Activated B cell treated with CpG ODN at 0.5 μM for 24 hours (primary cell): ENCODE measurements around the gene SPECC1L. TPM values are rescaled to one million over a fixed set of nuclear protein-coding genes. Genes with fewer than 3 reads are reported as not detected.
A peak's percentile ranks its signal among the peaks of the same experiment; 100 is the strongest.

Experiments used
- ATAC-seq: fragments of 200-7000 bp; cut with Tn5 transposase; one replicate; pipeline ENCODE4 v1.10.0; 2021; ENCODE audit warnings: low read depth, mild to moderate bottlenecking, moderate library complexity
- CTCF ChIA-PET: fragments of 350-600 bp; sonication (Branson Sonifier 250); formaldehyde crosslinking; loops from one replicate; lab custom pipeline; 2021; ENCODE audit warnings: antibody characterized with exemption; lab: Charles Lee
- POLR2A ChIA-PET: fragments of 350-600 bp; sonication (Branson Sonifier 250); formaldehyde crosslinking; loops from one replicate; lab custom pipeline; 2021; ENCODE audit warnings: antibody characterized with exemption; lab: Charles Lee
- DNase-seq: peaks from one replicate; pipeline ENCODE4 v3.0.0; 2022
- H3K27ac Mint-ChIP-seq: one replicate; pipeline ENCODE4 v1.8.0; 2020; ENCODE audit warnings: mixed read lengths
- H3K27me3 Mint-ChIP-seq: one replicate; pipeline ENCODE4 v1.8.0; 2021; ENCODE audit warnings: mixed read lengths
- H3K36me3 Mint-ChIP-seq: one replicate; pipeline ENCODE4 v1.8.0; 2021; ENCODE audit warnings: low read depth, mixed read lengths
- H3K4me1 Mint-ChIP-seq: one replicate; pipeline ENCODE4 v1.8.0; 2021; ENCODE audit warnings: mixed read lengths
- H3K4me3 Mint-ChIP-seq: one replicate; pipeline ENCODE4 v1.8.0; 2020; ENCODE audit warnings: mild to moderate bottlenecking, mixed read lengths
- H3K9me3 Mint-ChIP-seq: one replicate; pipeline ENCODE4 v1.8.0; 2020; ENCODE audit warnings: mixed read lengths
- intact Hi-C: fragments of 100-400 bp; cut with micrococcal nuclease; formaldehyde crosslinking; loops from one replicate; pipeline ENCODE4 v1.15.1; 2024
- total RNA-seq: library from RNA; stranded (reverse); gene quantifications from 2 replicates; pipeline ENCODE4 v1.2.3, GENCODE V29; 2022
- TF ChIP-seq, protein P1 (sequence below): fragments of 200-600 bp; IDR thresholded peaks from one replicate; pipeline ENCODE4 v1.8.0; 2022; ENCODE audit warnings: antibody characterized with exemption, mild to moderate bottlenecking

Gene SPECC1L
- total RNA-seq, 1 donor from 2014 or later: 59.0 TPM

DNA sequence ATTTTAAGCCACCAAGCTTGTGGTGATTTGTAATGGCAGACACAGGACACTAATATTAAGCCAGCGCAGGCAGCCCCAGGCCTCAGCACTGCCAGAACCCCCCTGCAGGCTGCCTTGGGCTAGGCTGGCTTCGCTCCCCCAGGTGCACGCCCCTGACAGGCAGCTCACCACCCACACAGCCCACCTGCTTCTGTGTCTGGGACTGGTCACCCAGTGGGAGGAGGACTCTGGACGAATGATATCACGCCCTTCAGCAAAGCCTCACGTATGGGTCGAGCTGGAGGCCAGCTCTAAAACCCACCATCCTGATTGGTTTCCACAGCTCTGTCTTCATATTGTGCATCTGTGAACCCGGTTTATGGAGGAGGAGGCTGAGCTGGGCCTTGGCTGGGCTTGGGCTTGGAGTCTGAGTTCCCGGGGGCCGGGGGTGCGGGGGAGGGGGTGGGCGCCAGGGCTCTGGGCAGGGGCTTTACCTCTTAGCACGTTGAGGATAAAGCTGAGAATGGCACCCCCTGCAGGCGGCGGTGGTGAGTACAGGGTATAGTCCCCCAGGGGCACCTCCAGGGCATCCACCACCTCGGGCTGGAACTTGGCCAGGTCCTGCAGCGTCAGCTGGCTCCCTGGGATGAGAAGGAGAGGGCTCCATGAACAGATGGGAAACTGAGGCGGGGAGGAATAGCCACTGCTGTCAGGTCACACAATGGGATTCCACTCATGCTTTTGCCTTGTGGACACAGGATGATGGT lies 39.5 kb upstream of the SPECC1L start:
- H3K4me1 Mint-ChIP-seq: no peaks in the 10 kb centered on the region
- CTCF ChIA-PET: interaction anchor here (0.7 to 2.2 kb wide), 6 partner anchors 10 to 98 kb away, joined by 3 to 9 read pairs (median 3); no protein-coding TSS in a partner anchor
- H3K36me3 Mint-ChIP-seq: no peaks in the 10 kb centered on the region
- intact Hi-C loops: loop anchor here (2.0 kb wide), 2 partner anchors 28 to 124 kb away; no protein-coding TSS in a partner anchor
- TF ChIP-seq, protein P1, sequence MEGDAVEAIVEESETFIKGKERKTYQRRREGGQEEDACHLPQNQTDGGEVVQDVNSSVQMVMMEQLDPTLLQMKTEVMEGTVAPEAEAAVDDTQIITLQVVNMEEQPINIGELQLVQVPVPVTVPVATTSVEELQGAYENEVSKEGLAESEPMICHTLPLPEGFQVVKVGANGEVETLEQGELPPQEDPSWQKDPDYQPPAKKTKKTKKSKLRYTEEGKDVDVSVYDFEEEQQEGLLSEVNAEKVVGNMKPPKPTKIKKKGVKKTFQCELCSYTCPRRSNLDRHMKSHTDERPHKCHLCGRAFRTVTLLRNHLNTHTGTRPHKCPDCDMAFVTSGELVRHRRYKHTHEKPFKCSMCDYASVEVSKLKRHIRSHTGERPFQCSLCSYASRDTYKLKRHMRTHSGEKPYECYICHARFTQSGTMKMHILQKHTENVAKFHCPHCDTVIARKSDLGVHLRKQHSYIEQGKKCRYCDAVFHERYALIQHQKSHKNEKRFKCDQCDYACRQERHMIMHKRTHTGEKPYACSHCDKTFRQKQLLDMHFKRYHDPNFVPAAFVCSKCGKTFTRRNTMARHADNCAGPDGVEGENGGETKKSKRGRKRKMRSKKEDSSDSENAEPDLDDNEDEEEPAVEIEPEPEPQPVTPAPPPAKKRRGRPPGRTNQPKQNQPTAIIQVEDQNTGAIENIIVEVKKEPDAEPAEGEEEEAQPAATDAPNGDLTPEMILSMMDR: no peak
- peak; percentile 84 for ATAC-seq
- POLR2A ChIA-PET: interaction anchor here (0.7 kb wide), 1 partner anchor 74 kb away, joined by 3 read pairs; no protein-coding TSS in a partner anchor
- H3K27me3 Mint-ChIP-seq: no peaks in the 10 kb centered on the region
- H3K4me3 Mint-ChIP-seq: no peak overlapping the region
- no peak overlapping the region for H3K27ac Mint-ChIP-seq
- no peaks in the 10 kb centered on the region for H3K9me3 Mint-ChIP-seq
- DNase-seq: peak; percentile 61

DNA sequence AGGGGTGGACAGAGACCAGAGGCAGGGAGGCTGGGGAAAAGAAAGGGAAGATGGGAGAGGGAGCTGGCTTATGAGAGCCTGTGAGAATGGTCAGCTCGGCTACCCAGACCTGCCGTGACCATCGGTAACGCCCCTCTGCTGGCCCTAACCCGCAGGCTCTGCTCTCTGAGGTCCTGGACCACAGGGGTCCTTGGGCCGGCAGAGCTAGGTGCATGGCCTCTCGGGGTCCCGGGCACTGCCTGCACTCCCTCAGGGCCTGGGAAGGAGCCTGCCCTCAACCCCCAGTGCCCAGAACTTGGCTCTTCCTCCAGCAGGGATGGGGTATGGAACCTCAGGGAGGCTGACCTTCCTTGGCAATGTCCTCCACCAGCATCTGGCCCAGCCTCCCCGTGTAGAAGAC lies 38.9 kb upstream of the SPECC1L start:
- intact Hi-C loops: loop anchor here (2.0 kb wide), 2 partner anchors 27 to 125 kb away; no protein-coding TSS in a partner anchor
- ATAC-seq: no peak
- Mint-ChIP-seq H3K27me3 (no peaks in the 10 kb centered on the region), H3K36me3 (no peaks in the 10 kb centered on the region), H3K4me3 (no peak overlapping the region), H3K4me1 (no peaks in the 10 kb centered on the region), H3K9me3 (no peaks in the 10 kb centered on the region), H3K27ac (no peak overlapping the region)
- TF ChIP-seq, protein P1: no peak
- no peak for DNase-seq
- CTCF ChIA-PET: interaction anchor here (1.1 to 2.2 kb wide), 2 partner anchors 11 to 42 kb away, joined by 3 to 9 read pairs; no protein-coding TSS in a partner anchor
- POLR2A ChIA-PET: interaction anchor here (1.0 kb wide), 1 partner anchor 75 kb away, joined by 3 read pairs; no protein-coding TSS in a partner anchor

DNA sequence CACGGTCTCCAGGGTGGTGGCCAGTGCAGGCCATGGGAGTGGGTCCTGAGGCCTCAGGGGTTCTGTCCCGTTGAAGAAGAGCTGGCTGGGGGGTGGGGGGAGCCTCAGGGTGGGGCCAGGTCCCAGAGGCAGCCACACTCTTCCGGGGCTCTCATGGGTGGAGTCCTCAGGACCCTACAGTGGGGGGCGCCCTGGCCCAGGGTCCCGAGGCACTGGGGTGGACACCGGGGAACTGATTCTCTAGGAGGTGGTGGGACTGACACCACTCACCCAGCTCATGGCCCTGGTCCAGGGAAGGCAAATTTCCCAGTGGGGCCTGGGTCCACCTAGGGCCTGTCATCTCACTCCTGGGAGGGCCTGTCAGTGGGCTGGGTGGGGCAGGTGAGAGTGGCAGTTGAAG lies 38.5 kb upstream of the SPECC1L start:
- Mint-ChIP-seq H3K36me3 (no peaks in the 10 kb centered on the region), H3K27me3 (no peaks in the 10 kb centered on the region), H3K4me3 (no peak overlapping the region), H3K4me1 (no peaks in the 10 kb centered on the region), H3K27ac (no peak overlapping the region), H3K9me3 (no peaks in the 10 kb centered on the region)
- ChIA-PET CTCF (interaction anchor here (2.2 kb wide), 1 partner anchor 42 kb away, joined by 9 read pairs; no protein-coding TSS in a partner anchor), POLR2A (interaction anchor here (1.0 kb wide), 1 partner anchor 75 kb away, joined by 3 read pairs; no protein-coding TSS in a partner anchor)
- no peak for DNase-seq
- intact Hi-C loops: no loop called here
- TF ChIP-seq, protein P1: no peak
- ATAC-seq: no peak

DNA sequence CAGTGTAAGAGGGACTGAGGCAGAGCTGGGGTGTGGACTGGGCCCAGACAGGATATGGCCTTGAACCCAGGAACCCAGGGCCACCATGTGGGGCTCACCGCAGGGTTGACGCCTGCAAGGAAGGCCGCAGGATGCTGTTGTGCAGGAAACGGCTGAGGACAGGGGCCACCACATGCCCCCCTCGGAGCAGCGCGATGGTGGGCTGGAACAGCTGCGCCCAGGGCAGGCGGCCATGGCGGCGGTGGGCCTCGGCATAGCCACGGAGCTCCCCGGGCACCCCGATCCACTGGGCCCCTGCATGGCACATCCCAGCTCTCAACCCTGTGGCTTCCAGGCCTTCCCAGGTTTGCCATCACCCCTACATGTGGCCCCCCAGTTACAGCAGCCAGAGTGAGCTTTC lies 37.9 kb upstream of the SPECC1L start:
- no peaks in the 10 kb centered on the region for H3K36me3 Mint-ChIP-seq
- DNase-seq (no peak), ATAC-seq (no peak)
- H3K9me3 Mint-ChIP-seq: no peaks in the 10 kb centered on the region
- intact Hi-C loops: no loop called here
- ChIA-PET CTCF (no interaction called here), POLR2A (no interaction called here)
- H3K4me3 Mint-ChIP-seq: no peak overlapping the region
- H3K4me1 Mint-ChIP-seq: no peaks in the 10 kb centered on the region
- TF ChIP-seq, protein P1: no peak
- H3K27me3 Mint-ChIP-seq: no peaks in the 10 kb centered on the region
- no peak overlapping the region for H3K27ac Mint-ChIP-seq

DNA sequence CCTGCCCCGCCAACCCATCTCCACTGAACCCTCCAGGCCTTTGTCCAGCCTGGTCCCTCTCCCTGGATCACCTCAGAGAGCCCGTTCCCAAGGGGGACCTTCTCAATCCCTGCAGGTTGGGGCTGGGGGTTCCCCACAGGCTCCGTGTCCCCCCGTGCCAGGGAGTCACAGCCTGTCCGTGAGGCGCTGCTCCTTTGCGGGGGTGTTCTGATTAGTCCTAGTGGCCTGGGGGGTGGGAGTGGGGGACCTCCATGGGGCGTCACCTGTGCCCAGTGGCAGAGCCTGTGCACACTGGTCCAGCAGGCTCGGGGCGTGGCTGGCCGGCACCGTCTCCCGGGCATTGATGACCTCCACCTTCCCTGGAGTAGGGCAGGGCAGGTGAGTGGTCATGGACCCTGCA lies 37.4 kb upstream of the SPECC1L start:
- ATAC-seq: no peak
- no peak overlapping the region for H3K27ac Mint-ChIP-seq
- TF ChIP-seq, protein P1: no peak
- POLR2A ChIA-PET: no interaction called here
- no peak overlapping the region for H3K4me3 Mint-ChIP-seq
- no peaks in the 10 kb centered on the region for H3K9me3 Mint-ChIP-seq
- CTCF ChIA-PET: no interaction called here
- no peaks in the 10 kb centered on the region for H3K4me1 Mint-ChIP-seq
- intact Hi-C loops: no loop called here
- H3K36me3 Mint-ChIP-seq: no peaks in the 10 kb centered on the region
- H3K27me3 Mint-ChIP-seq: no peaks in the 10 kb centered on the region
- DNase-seq: no peak
